ENCODE results near the gene DAB2IP.

- TF ChIP-seq CTCF (IDR thresholded peaks at IDR 0.05; ENCODE audit: borderline replicate concordance, extremely low read depth, low read length, poor library complexity, severe bottlenecking) (no peak), EZH2 (IDR thresholded peaks at IDR 0.05; ENCODE audit: borderline replicate concordance, low read depth, low read length, severe bottlenecking) (no peak)
Observed at GRCh38 chr9:121736934-121737462, 85.6 kb downstream of the DAB2IP start.

Measured in DND-41 (cell line).